Endothelial cell of umbilical vein (primary cell): ENCODE results near the gene ANK2. TPM values are rescaled to one million over a fixed set of nuclear protein-coding genes. Genes with fewer than 3 reads are reported as not detected.

Experiments
- BruUV-seq: library from RNA; stranded (reverse); fragments of 400-500 nt; replicated peaks from 2 replicates; lab custom pipeline; 2021; lab: Mats Ljungman, UMichigan
- CTCF ChIA-PET: fragments of 300-600, 350-600 bp; sonication (Branson Sonifier 250); formaldehyde crosslinking; loops from one replicate; lab custom pipeline; 2021; ENCODE audit warnings: antibody characterized with exemption, inconsistent platforms; lab: Charles Lee
- POLR2A ChIA-PET: fragments of 300-600, 350-600 bp; sonication (Branson Sonifier 250); formaldehyde crosslinking; loops from one replicate; lab custom pipeline; 2021; ENCODE audit warnings: antibody characterized with exemption, inconsistent platforms; lab: Charles Lee
- DNase-seq: peaks from one replicate; pipeline ENCODE4 v3.0.0-alpha.2; 2011; ENCODE audit warnings: low read depth, low spot score
- FAIRE-seq: peaks from 2 replicates; lab custom pipeline; 2011; peaks lifted over from hg19 to GRCh38; lab: Jason Lieb, UNC
- H2AFZ ChIP-seq: 2 replicates; pipeline ENCODE4 v1.6.0; 2012; ENCODE audit warnings: low read depth, low read length, control low read depth, inconsistent platforms
- H3K27ac ChIP-seq: 2 replicates; pipeline ENCODE4 v1.5.1; 2011; ENCODE audit warnings: low read depth, mild to moderate bottlenecking, control low read depth, low read length, moderate library complexity; ENCODE audit not compliant: insufficient read depth
- H3K27me3 ChIP-seq, 2 experiments: 2 replicates each; pipeline versions ENCODE4 v1.6.0 to v1.6.1; 2011; ENCODE audit warnings: low read length in 2 of 2, mixed read lengths in 1 of 2; ENCODE audit not compliant: control insufficient read depth in 2 of 2, insufficient read depth in 2 of 2
- H3K36me3 ChIP-seq, 2 experiments: 2 replicates in 1 of 2; 3 replicates in 1 of 2; pipeline ENCODE4 v1.5.1; 2011; ENCODE audit warnings: low read length in 2 of 2, mild to moderate bottlenecking in 1 of 2, moderate library complexity in 1 of 2; ENCODE audit not compliant: control insufficient read depth in 2 of 2, insufficient read depth in 2 of 2; ENCODE audit errors: extremely low read depth in 1 of 2
- H3K4me1 ChIP-seq: 3 replicates; pipeline ENCODE4 v1.5.1; 2011; ENCODE audit warnings: mild to moderate bottlenecking, low read length; ENCODE audit not compliant: control insufficient read depth, insufficient read depth; ENCODE audit errors: extremely low read depth
- H3K4me2 ChIP-seq: 2 replicates; pipeline ENCODE4 v1.6.1; 2011; ENCODE audit warnings: low read length, control low read depth, mixed read lengths; ENCODE audit not compliant: insufficient read depth
- H3K4me3 ChIP-seq, 3 experiments: fragments of 200-600 bp in 1 of 3; sonication (generic), shearing (Covaris generic) in 1 of 3; replicated peaks in 1 of 3; 2 replicates each; pipeline ENCODE4 v1.5.1; 2011 to 2016; ENCODE audit warnings: control low read depth in 3 of 3, low read length in 3 of 3, mild to moderate bottlenecking in 2 of 3, inconsistent platforms in 1 of 3, low read depth in 1 of 3, moderate library complexity in 1 of 3; ENCODE audit not compliant: insufficient read depth in 1 of 3
- H3K79me2 ChIP-seq: 2 replicates; pipeline ENCODE4 v1.6.0; 2012; ENCODE audit warnings: low read length, inconsistent platforms; ENCODE audit not compliant: control insufficient read depth, insufficient read depth
- H3K9ac ChIP-seq: replicated peaks from 2 replicates; pipeline ENCODE3; 2011; ENCODE audit warnings: low read length, control low read depth; ENCODE audit not compliant: insufficient read depth; ENCODE audit errors: extremely low read depth
- H3K9me1 ChIP-seq: replicated peaks from 3 replicates; pipeline ENCODE4 v1.6.0; 2011; ENCODE audit warnings: mild to moderate bottlenecking, low read length; ENCODE audit not compliant: control insufficient read depth, insufficient read depth; ENCODE audit errors: extremely low read depth
- H3K9me3 ChIP-seq: replicated peaks from 2 replicates; pipeline ENCODE4 v1.5.1; 2012; ENCODE audit warnings: low read length, inconsistent platforms; ENCODE audit not compliant: control insufficient read depth, insufficient read depth
- H4K20me1 ChIP-seq: replicated peaks from 2 replicates; pipeline ENCODE3; 2011; ENCODE audit warnings: mild to moderate bottlenecking, low read length; ENCODE audit not compliant: control insufficient read depth, insufficient read depth; ENCODE audit errors: extremely low read depth
- CTCF ChIP-seq, 2 donors: IDR thresholded peaks; 1 replicate in 1 of 2; 2 replicates in 1 of 2; pipeline ENCODE4 v1.5.1; 2011; ENCODE audit warnings: low read length in 2 of 2, mild to moderate bottlenecking in 2 of 2, moderate library complexity in 2 of 2, control low read depth in 1 of 2, inconsistent platforms in 1 of 2, low read depth in 1 of 2; ENCODE audit not compliant: insufficient read depth in 1 of 2; ENCODE audit errors: extremely low read depth in 1 of 2
- EZH2 ChIP-seq: IDR thresholded peaks from 2 replicates; pipeline ENCODE4 v1.6.1; 2012; ENCODE audit warnings: borderline replicate concordance, low read depth, mild to moderate bottlenecking, moderate library complexity, low read length, inconsistent platforms; ENCODE audit not compliant: severe bottlenecking
- FOS ChIP-seq: IDR thresholded peaks from 2 replicates; pipeline ENCODE4 v1.6.1; 2011; ENCODE audit warnings: mild to moderate bottlenecking, low read length, moderate library complexity, borderline replicate concordance; ENCODE audit not compliant: insufficient read depth
- JUN ChIP-seq: IDR thresholded peaks from 2 replicates; pipeline ENCODE4 v1.6.1; 2011; ENCODE audit warnings: borderline replicate concordance, low read depth; ENCODE audit not compliant: insufficient read length, insufficient read depth
- MAX ChIP-seq: IDR thresholded peaks from 2 replicates; pipeline ENCODE4 v1.6.1; 2011; ENCODE audit not compliant: insufficient read depth, insufficient read length
- MYC ChIP-seq: IDR thresholded peaks from one replicate; pipeline ENCODE4 v1.6.1; 2011; ENCODE audit warnings: mild to moderate bottlenecking, low read depth, low read length
- POLR2A ChIP-seq: IDR thresholded peaks from 2 replicates; pipeline ENCODE4 v1.6.1; 2012; ENCODE audit warnings: low read depth, mild to moderate bottlenecking, control low read depth, low read length
- dilution Hi-C: fragments of 300-500 bp; cut with MboI; formaldehyde crosslinking; loops from one replicate; pipeline ENCODE4 v1.15.0; 2019; ENCODE audit warnings: low sequenced_read_pairs; ENCODE audit not compliant: extremely low pct_ligation_motif_present
- intact Hi-C: fragments of 100-400 bp; cut with micrococcal nuclease; formaldehyde crosslinking; loops from one replicate; pipeline ENCODE4 v1.10.0; 2022
- polyA plus RNA-seq, 4 experiments: library from polyadenylated mRNA; depleted of rRNA in 3 of 4; stranded (reverse) in 3 of 4; unstranded in 1 of 4; fragments of >200 nt; gene quantifications; 2 replicates each; pipeline versions ENCODE4 v1.2.1 to v1.2.3, GENCODE V29; 2011 to 2012; ENCODE audit warnings: missing spikeins in 1 of 4
- total RNA-seq: library from RNA; stranded (reverse); gene quantifications from 2 replicates; pipeline ENCODE4 v1.2.3, GENCODE V29; 2021

ANK2 gene
- total and polyA plus RNA-seq, 2 donors (not counting 3 experiments of a cell fraction or from before 2014, with no cell fraction given): not detected

- Histone ChIP-seq H3K9me3 (no peaks in the 10 kb centered on the region), H3K4me3 (no peak overlapping the region), H3K79me2 (no peaks in the 10 kb centered on the region), H3K27me3 (no peaks in the 10 kb centered on the region), H3K9ac (no peak overlapping the region), H3K4me2 (no peak overlapping the region), H3K4me1 (no peaks in the 10 kb centered on the region), H3K27ac (no peak overlapping the region), H4K20me1 (no peaks in the 10 kb centered on the region), H3K36me3 (no peaks in the 10 kb centered on the region), H3K9me1 (no peaks in the 10 kb centered on the region), H2AFZ (no peak overlapping the region)
- TF ChIP-seq EZH2: no peak
- TF ChIP-seq MAX: no peak
- TF ChIP-seq MYC: no peak
- TF ChIP-seq FOS: no peak
- no peak for TF ChIP-seq CTCF (IDR thresholded peaks at IDR 0.05; ENCODE audit: extremely low read depth in 1 of 2, insufficient read depth in 1 of 2, low read depth in 1 of 2, low read length in 2 of 2)
- no peak for TF ChIP-seq POLR2A
- no peak for TF ChIP-seq JUN
- FAIRE-seq (no peak), DNase-seq (no peak)
- no TSS peak for BruUV-seq
- intact Hi-C loops: no loop called here
- dilution Hi-C loops: no loop called here
- CTCF ChIA-PET: no interaction called here
- POLR2A ChIA-PET: no interaction called here
Measured at GRCh38 chr4:113077575-113077974, 28.1 kb downstream of the ANK2 start.
